Measurements from ENCODE around the gene DNAH10.

- no peak for TF ChIP-seq POLR2AphosphoS5 (IDR thresholded peaks at IDR 0.05)
- no peak for TF ChIP-seq CTCF (IDR thresholded peaks at IDR 0.05)
- no peak for TF ChIP-seq POLR2A (IDR thresholded peaks at IDR 0.05)
- TF ChIP-seq EP300 (IDR thresholded peaks at IDR 0.05; ENCODE audit: low read depth) = no peak
Measured at GRCh38 chr12:123957196-123957595, 195.1 kb downstream of the DNAH10 start.
